ENCODE measurements around the gene OR9G4.

OR9G4 gene

DNA sequence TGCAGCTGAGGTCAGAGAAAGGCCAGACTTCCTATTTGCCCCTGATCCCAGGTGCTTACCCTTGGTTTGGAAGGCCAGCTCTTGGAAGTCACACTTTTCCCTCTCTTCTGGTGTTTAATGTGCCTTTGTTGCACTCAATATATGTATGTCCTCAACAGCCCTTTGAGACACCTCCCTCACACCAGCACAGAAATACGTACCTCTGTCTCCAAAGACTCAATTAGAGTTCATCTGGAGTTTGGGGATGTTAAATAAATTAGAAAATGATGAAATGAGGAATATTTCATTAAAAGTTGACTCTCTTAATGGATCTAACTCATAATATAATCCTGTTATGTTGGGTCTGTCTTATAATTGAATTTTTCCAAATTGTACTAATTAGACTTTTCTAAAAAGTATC, at the start of gene OR9G4:
Gene OR9G4, minus strand, starts transcription at position 101 of the 400 bp plus-strand sequence. CDS start 4,931 bp downstream, outside the sequence.
- no peak for DNase-seq

DNA sequence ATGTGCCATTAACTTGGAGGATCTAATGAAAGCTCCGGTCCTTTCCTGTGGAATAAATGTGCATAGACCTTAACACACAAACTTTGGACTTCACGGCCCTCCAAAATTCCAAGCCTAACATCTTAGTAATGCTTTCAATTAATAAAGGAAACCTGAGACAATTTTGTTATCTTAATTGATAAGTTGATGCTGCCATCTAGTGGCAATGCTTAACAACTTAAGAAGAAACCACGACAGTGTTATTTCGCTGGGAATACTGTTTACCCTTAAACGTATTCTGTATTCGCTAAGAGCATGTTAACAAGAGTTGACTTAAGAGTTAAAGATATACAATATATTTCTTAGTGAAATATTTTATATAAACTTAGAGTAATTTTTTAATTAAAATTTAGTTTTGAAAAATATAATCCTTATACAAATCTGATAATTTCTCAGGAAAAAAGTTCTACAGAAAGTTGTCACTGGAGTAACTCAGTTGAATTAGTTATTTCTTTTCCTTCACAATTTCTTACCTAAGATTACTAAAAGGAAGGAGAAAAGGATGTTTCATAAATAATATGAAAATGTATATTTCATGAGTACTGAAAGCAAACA, 35.0 kb upstream of the OR9G4 start:
- no peak for DNase-seq

DNA sequence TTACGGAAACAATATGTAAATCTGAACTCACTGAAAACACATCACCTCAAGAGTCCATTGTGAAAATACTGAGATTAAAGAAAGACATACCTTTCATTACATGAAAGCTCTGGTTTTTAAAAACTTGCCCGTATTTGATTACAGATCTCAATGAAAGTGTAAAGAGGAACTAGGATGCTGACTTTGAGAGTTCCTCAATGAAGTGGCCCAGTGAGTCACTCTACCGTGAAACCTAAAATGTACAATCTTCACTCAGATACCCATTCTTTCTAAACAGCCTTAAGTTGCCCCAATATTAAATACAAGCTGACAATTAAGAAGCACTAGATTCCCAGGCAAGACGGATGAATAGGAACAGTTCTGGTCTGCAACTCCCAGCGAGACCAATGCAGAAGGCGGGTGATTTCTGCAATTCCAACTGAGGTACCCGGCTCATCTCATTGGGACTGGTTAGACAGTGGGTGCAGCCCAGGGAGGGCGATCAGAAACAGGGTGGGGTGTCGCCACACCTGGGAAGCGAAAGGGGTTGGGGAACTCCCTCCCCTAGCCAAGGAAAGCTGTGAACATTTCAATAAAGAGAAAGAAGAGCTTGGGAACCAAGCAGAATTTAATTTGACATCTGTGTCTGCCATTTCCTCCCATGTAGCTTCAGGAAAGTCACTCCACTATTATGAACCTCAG, 33.8 kb upstream of the OR9G4 start:
- no peak for DNase-seq

GRCh38 chr11:56776809-56777208, 28.3 kb upstream of the OR9G4 start:
- DNase-seq = no peak

DNA sequence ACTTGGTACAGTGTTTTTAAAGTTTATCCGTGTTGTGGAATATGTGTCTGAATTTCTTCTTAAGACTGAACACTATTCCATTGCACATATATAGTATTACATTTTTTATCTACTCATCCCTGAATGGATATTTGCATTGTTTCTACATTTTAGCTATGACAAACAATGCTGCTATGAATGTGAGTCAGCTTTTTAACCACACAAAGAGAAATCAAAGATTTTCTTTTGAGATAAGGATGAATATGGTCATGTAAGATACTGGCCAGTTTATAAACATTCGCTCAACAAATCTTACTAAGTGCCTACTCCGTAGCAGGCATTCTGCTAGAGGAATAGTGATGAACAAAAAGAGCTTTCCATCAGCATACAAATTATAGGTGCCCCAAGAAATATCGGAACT, 16.5 kb upstream of the OR9G4 start:
- no peak for DNase-seq

- no peak for DNase-seq
These were observed 3.0 kb upstream of the OR9G4 start for GRCh38 chr11:56751480-56751879.

GRCh38 chr11:56750190-56750589, 1.7 kb upstream of the OR9G4 start:
- DNase-seq = no peak

DNA sequence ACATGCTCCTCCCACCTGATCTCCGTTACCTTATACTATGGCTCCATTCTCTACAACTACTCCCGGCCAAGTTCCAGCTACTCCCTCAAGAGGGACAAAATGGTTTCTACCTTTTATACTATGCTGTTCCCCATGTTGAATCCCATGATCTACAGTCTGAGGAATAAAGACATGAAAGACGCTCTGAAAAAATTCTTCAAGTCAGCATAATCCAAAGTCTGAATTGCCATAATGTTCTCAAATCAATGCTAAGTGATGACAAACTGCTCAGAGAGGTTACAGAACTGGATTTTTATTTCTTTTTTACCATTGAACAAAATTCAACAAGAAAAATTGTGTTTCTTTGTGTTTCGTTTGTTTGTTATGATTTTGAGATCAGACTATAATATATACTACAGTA, 7.6 kb downstream of the OR9G4 start:
- DNase-seq = no peak

DNA sequence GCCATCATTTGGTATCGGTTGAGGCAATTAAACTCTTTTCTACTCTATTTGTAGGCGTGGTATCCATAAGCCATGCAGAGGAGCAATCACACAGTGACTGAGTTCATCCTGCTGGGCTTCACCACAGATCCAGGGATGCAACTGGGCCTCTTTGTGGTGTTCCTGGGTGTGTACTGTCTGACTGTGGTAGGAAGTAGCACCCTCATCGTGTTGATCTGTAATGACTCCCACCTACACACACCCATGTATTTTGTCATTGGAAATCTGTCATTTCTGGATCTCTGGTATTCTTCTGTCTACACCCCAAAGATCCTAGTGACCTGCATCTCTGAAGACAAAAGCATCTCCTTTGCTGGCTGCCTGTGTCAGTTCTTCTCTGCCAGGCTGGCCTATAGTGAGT, 8.4 kb downstream of the OR9G4 start:
- DNase-seq = no peak

DNA sequence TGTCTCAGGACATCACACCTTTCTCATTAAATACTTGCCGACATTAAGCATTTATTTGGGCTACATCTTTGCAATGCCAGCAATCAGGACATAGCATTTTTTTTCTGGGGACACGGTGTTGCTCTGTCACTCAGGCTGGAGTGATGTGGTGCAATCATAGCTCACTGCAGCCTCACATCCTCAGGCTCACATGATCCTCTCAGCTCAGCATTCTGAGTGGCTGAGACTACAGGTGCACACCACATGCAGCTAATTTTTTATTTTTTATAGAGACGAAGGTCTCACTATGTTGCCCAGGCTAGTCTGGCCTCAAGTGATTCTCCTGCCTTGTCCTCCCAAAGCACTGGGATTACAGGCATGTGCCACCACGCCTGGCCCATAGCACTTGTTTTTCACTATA, 28.0 kb downstream of the OR9G4 start:
- DNase-seq = no peak

DNA sequence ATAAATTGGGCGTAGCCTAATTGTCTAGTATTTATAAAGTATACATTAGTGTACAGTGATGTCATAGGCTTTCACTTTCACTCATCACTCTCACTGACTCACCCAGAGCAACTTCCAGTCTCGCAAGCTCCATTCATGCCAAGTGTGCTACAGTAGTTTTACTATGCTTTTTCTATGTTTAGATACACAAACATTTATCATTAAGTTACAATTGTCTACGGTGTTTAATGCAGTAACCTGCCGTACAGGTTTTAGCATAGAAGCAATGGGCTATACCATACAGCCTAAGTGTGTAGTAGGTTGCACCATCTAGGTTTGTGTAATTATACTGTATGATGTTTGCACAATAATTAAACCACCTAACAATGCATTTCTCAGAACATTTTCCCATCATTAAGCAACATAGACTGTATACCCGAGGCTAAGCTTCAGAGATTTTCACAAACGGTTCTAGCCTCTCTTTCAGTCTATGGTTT, 32.1 kb downstream of the OR9G4 start:
- no peak for DNase-seq

- no peak for DNase-seq
These were observed 34.3 kb downstream of the OR9G4 start for GRCh38 chr11:56714206-56714605.

DNA sequence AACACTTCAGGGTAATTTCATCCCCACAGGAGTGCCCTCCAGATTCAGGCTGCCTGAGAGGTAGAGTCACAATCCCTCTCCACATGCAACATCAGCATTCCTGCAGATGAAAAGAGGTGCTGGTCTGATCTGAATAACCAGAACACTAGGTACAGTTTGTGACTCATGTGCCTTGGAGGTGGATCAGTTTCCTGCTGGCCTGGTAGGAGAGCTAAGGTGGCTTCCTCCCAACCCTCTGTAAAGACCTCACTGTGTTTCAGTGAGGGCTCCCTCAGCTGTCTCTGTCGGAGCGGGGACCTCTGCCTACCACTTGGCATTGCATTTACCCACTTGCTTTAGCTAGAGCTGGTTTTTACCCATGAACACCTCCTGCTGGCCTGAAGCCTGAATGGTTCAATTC, 42.0 kb downstream of the OR9G4 start:
- no peak for DNase-seq

GRCh38 chr11:56705784-56706396, 42.6 kb downstream of the OR9G4 start:
- no peak for DNase-seq

- DNase-seq = no peak
These were observed 47.5 kb downstream of the OR9G4 start for GRCh38 chr11:56700914-56701485.

- no peak for DNase-seq
These were observed 48.1 kb downstream of the OR9G4 start for GRCh38 chr11:56700242-56700913.

DNA sequence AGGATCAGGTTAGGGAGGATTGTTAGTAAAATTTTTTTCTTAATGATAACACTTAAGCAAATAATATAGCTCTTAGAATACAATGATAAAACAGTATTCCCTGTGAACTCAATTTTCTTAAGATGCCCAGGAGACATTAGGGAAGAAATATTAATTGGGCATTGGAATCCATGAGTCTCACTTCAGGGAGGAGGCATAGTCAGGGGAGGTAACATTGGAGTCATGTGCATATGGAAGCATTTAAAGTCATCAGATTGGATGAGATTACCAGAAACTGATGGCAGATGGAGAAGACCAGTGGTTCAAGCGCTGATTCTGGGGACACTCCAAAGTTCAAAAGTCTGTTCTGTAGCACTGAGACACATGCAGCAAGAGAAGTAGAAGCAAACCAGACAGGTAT, 49.7 kb downstream of the OR9G4 start, which contains the start of gene OR9G1:
Gene OR9G1, plus strand, starts transcription at position 301 of the 400 bp plus-strand sequence. CDS start 1,293 bp downstream, outside the sequence.
- no peak for DNase-seq

DNA sequence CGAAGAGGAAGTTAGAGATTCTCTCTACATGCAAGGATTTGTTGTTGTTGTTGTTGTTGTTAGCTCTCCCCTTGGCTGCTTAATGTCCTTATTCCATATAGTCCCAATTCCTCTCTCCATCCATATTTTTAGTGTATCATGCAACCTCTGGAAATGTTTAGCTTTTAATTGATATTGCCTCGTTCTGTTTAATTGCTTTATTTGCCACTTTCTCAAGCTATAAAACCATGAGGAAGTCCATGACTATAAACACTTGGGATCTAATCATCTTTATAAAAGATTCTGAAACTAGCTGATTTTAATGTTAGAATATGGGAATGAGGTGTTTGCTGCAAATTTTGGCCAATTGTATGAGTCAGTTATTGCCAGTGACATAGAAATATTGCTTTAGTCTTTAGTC, 55.1 kb downstream of the OR9G4 start:
- DNase-seq = no peak

Measured in activated CD4-positive, alpha-beta T cell treated with anti-CD3 and anti-CD28 coated beads for 4 hours (primary cell).